Thyroid gland (tissue), 4 donors: Measurements from ENCODE around the gene SIPA1L3.

Experiments used
- CTCF ChIP-seq, 6 experiments: fragments of 200-600 bp in 3 of 6; fragments of 450-650 bp in 3 of 6; sonication (generic) in 3 of 6; IDR thresholded peaks; one replicate each; pipeline ENCODE4 v1.5.1; 2016 to 2019; ENCODE audit warnings: antibody characterized with exemption in 6 of 6, mild to moderate bottlenecking in 2 of 6, inconsistent platforms in 1 of 6, moderate library complexity in 1 of 6
- POLR2A ChIP-seq, 2 donors: fragments of 450-650 bp; IDR thresholded peaks; one replicate each; pipeline ENCODE4 v1.6.1; 2017; ENCODE audit warnings: antibody characterized with exemption in 2 of 2, mild to moderate bottlenecking in 2 of 2, moderate library complexity in 1 of 2

GRCh38 chr19:37947778-37948177, 40.8 kb downstream of the SIPA1L3 start:
- no peak for TF ChIP-seq CTCF (IDR thresholded peaks at IDR 0.05)
- TF ChIP-seq POLR2A (IDR thresholded peaks at IDR 0.05): no peak
